Erythroblast (primary cell): ENCODE data around the gene LY6G5B.

Experiments
- GATA1 ChIP-seq: IDR thresholded peaks from 2 replicates; pipeline ENCODE4 v1.6.1; 2011; ENCODE audit warnings: low read depth, mild to moderate bottlenecking, control low read depth, low read length, moderate library complexity
- POLR2A ChIP-seq: IDR thresholded peaks from 2 replicates; pipeline ENCODE4 v1.6.1; 2011; ENCODE audit warnings: mild to moderate bottlenecking, low read length

DNA sequence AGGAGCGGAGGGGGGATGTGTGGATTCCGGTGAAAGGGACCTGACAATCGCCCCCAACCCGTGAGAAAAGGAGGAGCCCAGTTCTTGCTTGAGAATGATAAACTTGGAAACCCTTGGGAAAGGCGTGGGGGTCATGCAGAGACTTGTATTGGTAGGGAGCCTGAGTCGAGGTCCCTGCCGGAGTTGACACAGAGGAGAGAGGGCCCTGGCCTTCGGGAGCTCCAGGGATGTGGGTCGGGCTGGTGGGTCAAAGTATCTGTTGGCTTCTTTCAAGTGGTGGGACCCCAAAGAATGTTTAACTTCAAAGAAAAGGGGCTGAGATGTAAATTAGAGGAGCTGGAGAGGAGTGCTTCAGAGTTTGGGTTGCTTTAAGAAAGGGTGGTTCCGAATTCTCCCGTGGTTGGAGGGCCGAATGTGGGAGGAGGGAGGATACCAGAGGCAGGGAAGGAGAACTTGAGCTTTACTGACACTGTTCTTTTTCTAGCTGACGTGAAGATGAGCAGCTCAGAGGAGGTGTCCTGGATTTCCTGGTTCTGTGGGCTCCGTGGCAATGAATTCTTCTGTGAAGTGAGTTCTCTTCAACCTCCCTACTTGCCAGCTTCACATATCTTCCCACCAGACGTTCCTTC, 3.3 kb upstream of the LY6G5B start:
- no peak for TF ChIP-seq POLR2A
- no peak for TF ChIP-seq GATA1
